GM12872 (cell line): ENCODE results near the gene PFAS.

Experiments
- TF ChIP-seq, protein P1 (sequence below): IDR thresholded peaks from 3 replicates; pipeline ENCODE4 v1.5.1; 2011; ENCODE audit warnings: low read depth, mild to moderate bottlenecking, low read length, moderate library complexity; ENCODE audit not compliant: insufficient read depth

PFAS gene

DNA sequence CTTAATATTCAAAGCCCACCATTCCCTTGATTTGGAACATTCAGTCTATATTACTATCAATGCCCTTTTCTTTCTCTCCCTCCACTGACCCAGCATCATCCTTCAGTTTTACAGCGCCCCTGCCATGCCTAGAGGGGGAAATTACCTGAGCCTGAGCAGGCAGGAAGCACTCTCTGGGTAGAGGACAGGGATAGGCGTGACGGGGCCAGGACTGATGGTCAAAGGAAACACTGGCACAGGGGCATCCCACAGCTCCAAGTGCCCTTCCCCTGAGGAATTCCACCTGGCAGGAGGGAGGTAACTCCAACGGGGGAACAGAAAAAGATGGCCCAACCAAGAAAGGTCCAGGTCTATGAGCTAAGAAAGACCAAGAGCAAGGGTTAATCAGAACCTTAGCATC, 11.2 kb upstream of the PFAS start:
- TF ChIP-seq, protein P1, sequence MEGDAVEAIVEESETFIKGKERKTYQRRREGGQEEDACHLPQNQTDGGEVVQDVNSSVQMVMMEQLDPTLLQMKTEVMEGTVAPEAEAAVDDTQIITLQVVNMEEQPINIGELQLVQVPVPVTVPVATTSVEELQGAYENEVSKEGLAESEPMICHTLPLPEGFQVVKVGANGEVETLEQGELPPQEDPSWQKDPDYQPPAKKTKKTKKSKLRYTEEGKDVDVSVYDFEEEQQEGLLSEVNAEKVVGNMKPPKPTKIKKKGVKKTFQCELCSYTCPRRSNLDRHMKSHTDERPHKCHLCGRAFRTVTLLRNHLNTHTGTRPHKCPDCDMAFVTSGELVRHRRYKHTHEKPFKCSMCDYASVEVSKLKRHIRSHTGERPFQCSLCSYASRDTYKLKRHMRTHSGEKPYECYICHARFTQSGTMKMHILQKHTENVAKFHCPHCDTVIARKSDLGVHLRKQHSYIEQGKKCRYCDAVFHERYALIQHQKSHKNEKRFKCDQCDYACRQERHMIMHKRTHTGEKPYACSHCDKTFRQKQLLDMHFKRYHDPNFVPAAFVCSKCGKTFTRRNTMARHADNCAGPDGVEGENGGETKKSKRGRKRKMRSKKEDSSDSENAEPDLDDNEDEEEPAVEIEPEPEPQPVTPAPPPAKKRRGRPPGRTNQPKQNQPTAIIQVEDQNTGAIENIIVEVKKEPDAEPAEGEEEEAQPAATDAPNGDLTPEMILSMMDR, result no peak

DNA sequence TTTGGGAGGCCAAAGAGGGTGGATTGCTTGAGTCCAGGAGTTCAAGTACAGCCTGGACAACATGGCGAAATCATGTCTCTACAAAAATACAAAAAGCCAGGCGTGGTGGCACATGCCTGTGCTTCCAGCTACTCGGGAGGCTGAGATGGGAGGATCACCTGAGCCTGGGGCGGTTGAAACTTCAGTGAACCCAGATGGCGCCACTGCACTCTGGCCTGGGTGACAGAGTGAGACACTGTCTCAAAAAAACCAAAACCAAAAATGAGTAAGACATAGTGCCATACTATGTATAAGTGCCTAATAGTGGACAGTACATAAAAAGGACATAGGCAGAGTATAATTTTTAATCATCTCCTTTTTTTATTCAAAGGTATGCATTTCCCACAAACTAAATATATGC, 5.3 kb upstream of the PFAS start:
- TF ChIP-seq, protein P1, result 0 out of 3 replicates have a peak, but pooled peaks have one; percentile 9

DNA sequence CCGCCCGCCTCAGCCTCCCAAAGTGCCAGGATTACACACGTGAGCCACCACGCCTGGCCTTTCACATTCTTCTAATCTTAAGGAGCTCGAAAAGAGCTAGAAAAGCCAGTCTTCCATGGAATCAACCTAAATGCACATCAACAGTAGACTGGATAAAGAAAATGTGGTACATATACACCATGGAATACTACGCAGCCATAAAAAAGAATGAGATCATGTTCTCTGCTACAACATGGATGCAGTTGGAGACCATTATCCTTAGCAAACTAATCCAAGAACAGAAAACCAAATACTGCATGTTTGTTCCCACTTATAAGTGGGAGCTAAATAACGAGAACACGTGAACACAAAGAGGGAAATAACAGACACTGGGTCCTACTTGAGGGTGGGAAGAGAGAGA, 4.3 kb upstream of the PFAS start:
- TF ChIP-seq, protein P1, result no peak

DNA sequence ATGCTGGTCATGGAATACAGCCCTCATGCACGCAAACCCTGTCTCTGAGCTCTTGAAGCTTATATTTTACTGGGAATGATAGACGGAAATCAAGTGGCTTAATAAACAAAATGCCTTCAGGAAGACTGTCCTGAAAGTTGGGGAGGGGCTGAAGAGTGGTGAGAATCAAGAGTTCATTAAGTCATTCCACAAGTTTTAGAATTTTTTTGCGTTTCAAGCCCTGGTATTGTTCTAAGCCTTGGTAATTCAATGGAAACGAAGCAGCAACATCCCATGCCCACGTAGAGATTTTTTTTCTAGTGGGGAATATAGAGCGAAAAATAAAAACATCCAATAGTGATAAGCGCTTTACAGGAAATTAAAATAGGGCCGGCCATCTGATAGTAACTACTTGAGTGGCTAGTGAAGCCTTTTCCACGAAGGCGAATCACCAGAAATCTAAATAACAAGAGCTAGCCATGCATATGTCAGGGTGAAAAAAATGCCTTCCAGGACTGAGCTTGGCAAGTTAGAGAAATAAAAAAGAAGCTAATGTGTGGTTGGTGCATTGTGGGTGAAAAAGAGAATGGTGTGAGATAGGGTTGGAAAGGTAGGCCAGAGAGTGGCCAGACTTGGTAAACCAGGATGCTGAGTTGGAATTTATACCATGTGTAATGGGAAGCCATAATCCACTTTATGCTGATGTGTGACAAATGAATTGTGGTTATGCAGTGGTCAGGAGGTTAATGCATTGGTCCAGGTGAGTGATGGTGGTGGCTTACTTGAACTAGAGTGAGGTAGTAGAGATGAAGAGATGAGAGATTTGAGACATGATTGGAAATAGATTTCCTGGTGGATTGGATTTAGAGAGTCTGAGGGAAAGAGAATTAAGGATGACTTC, 772 bp downstream of the PFAS start:
- TF ChIP-seq, protein P1, result no peak

DNA sequence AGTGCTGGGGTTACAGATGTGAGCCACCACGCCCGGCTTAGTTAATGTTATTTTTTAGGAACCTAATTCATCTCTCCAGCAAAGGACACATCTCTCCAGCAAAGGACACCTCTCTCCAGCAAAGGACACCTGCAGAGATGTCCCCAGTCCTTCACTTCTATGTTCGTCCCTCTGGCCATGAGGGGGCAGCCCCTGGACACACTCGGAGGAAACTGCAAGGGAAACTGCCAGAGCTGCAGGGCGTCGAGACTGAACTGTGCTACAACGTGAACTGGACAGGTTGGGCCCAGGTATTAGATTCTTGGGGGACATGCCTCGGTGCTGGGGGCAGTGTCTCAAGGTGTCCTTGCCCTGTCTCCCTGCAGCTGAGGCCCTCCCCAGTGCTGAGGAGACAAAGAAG, 4.7 kb downstream of the PFAS start:
- TF ChIP-seq, protein P1, result no peak

DNA sequence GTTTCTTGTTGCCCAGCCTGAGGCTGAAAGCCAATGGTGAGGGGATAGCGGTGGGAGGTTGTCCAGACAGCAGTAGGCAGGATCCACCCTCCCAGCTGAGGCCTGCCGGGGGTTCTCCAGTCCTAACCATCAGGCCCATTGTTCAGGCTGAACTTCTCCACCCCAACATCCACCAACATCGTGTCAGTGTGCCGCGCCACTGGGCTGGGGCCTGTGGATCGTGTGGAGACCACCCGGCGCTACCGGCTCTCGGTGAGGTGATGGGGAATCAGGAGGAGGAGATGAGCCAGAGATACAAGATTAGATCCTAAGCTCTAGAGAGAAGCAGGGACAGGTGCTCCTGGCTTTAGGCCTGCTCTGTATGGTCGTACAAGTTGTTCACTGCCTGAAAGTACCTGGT, 5.8 kb downstream of the PFAS start:
- TF ChIP-seq, protein P1, result no peak

DNA sequence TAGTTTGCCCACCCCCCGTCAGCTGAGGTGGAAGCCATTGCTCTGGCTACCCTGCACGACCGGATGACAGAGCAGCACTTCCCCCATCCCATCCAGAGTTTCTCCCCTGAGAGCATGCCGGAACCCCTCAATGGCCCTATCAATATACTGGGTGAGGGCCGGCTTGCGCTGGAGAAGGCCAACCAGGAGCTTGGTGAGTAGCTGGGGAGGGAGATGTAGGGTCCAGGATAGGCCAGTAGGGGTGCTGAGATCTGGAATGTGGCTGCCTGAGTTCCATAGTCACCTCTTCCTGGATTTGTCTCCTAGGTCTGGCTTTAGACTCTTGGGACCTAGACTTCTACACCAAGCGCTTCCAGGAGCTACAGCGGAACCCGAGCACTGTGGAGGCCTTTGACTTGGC, 6.4 kb downstream of the PFAS start:
- TF ChIP-seq, protein P1, result no peak
